Stimulated activated CD4-positive, alpha-beta T cell treated with anti-CD3 and anti-CD28 coated beads, Interleukin-12 subunit alpha, Interleukin-12 subunit beta, amount 100 ng/mL, for 24 hours (primary cell): ENCODE data around the gene ANOS1.
"Not testable (repeated sequence)": the region's sequence is repeated elsewhere in the genome, so short reads cannot be mapped to it uniquely, and the experiment has no call there.

Source experiments
- DNase-seq, 2 experiments: peaks; one replicate each; pipeline ENCODE4 v3.0.0-alpha.2; 2020; ENCODE audit warnings: low read depth in 2 of 2

ANOS1 gene

GRCh38 chrX:8627796-8628195 is 104.1 kb downstream of the ANOS1 start:
- DNase-seq = no peak

GRCh38 chrX:8607326-8607725 is 124.6 kb downstream of the ANOS1 start:
- no peak for DNase-seq

- DNase-seq = no peak
These were observed 127.8 kb downstream of the ANOS1 start for GRCh38 chrX:8604131-8604530.

GRCh38 chrX:8591501-8591900 is 140.4 kb downstream of the ANOS1 start:
- no peak for DNase-seq

- no peak for DNase-seq
These were observed 145.0 kb downstream of the ANOS1 start for GRCh38 chrX:8586953-8587352.

GRCh38 chrX:8579602-8580001 is 152.3 kb downstream of the ANOS1 start:
- no peak for DNase-seq

- no peak for DNase-seq
These were observed 155.1 kb downstream of the ANOS1 start for GRCh38 chrX:8576821-8577220.

- DNase-seq = no peak
These were observed 166.2 kb downstream of the ANOS1 start for GRCh38 chrX:8565729-8566128.

- no peak for DNase-seq
These were observed 183.5 kb downstream of the ANOS1 start for GRCh38 chrX:8548446-8548845.

- DNase-seq = no peak
These were observed 185.2 kb downstream of the ANOS1 start for GRCh38 chrX:8546715-8547114.

- DNase-seq = no peak
These were observed 211.1 kb downstream of the ANOS1 start for GRCh38 chrX:8520791-8521190.

GRCh38 chrX:8520178-8520577 is 211.8 kb downstream of the ANOS1 start:
- no peak for DNase-seq

GRCh38 chrX:8504451-8504850 is 227.5 kb downstream of the ANOS1 start:
- DNase-seq = no peak

GRCh38 chrX:8502101-8502500 is 229.8 kb downstream of the ANOS1 start:
- not testable (repeated sequence) for DNase-seq

GRCh38 chrX:8500203-8500602 is 231.7 kb downstream of the ANOS1 start:
- no peak for DNase-seq

GRCh38 chrX:8495036-8495435 is 236.9 kb downstream of the ANOS1 start:
- DNase-seq = not testable (repeated sequence)

GRCh38 chrX:8484360-8484949 is 247.5 kb downstream of the ANOS1 start:
- DNase-seq = no peak
